Activated CD8-positive, alpha-beta T cell treated with anti-CD3 and anti-CD28 coated beads, Interleukin-2, amount 10 ng/mL, durations not matched to agents 7 days and 5 days (primary cell): ENCODE measurements around the gene PPM1B. TPM values are rescaled to one million over a fixed set of nuclear protein-coding genes. Genes with fewer than 3 reads are reported as not detected.
"Not testable (repeated sequence)": the region's sequence is repeated elsewhere in the genome, so short reads cannot be mapped to it uniquely, and the experiment has no call there.

Source experiments
- ATAC-seq: fragments of 150-1000 bp; cut with Tn5 transposase; one replicate; pipeline ENCODE4 v1.10.0; 2021; ENCODE audit warnings: moderate library complexity
- CTCF ChIA-PET: fragments of 350-600 bp; sonication (Branson Sonifier 250); formaldehyde crosslinking; loops from one replicate; lab custom pipeline; 2021; ENCODE audit warnings: antibody characterized with exemption; lab: Charles Lee
- POLR2A ChIA-PET: fragments of 350-600 bp; sonication (Branson Sonifier 250); formaldehyde crosslinking; loops from one replicate; lab custom pipeline; 2021; ENCODE audit warnings: antibody characterized with exemption; lab: Charles Lee
- DNase-seq: peaks from one replicate; pipeline ENCODE4 v3.0.0-alpha.2; 2020
- H3K27ac Mint-ChIP-seq: one replicate; pipeline ENCODE4 v1.8.0; 2021; ENCODE audit warnings: mild to moderate bottlenecking, mixed read lengths
- H3K27me3 Mint-ChIP-seq: one replicate; pipeline ENCODE4 v1.8.0; 2021; ENCODE audit warnings: low read depth, mixed read lengths
- H3K36me3 Mint-ChIP-seq: one replicate; pipeline ENCODE4 v1.8.0; 2021; ENCODE audit warnings: low read depth, mixed read lengths
- H3K4me1 Mint-ChIP-seq: one replicate; pipeline ENCODE4 v1.8.0; 2021; ENCODE audit warnings: low read depth, mixed read lengths
- H3K4me3 Mint-ChIP-seq: one replicate; pipeline ENCODE4 v1.8.0; 2021; ENCODE audit warnings: mild to moderate bottlenecking, mixed read lengths
- H3K9me3 Mint-ChIP-seq: one replicate; pipeline ENCODE4 v1.8.0; 2022; ENCODE audit warnings: mixed read lengths; ENCODE audit not compliant: insufficient read depth
- total RNA-seq, 2 experiments: library from RNA; stranded (reverse); gene quantifications; one replicate each; pipeline ENCODE4 v1.2.3, GENCODE V29; 2021

Gene PPM1B
- total RNA-seq, 2 experiments from 2014 or later, result 48.6 to 50.3 TPM

- ATAC-seq (no peak), DNase-seq (no peak)
- Mint-ChIP-seq H3K27me3 (no peaks in the 10 kb centered on the region), H3K4me1 (peaks cover 8% of the 10 kb centered on the region), H3K36me3 (peaks cover 30% of the 10 kb centered on the region), H3K9me3 (peaks cover 13% of the 10 kb centered on the region), H3K4me3 (no peak overlapping the region), H3K27ac (no peak overlapping the region)
- ChIA-PET CTCF (interaction anchor here (1.1 kb wide), 1 partner anchor 12 kb away, joined by 4 read pairs; no protein-coding TSS in a partner anchor), POLR2A (no interaction called here)
Observed at GRCh38 chr2:44201648-44202165, 33.0 kb downstream of the PPM1B start.

GRCh38 chr2:44203542-44203941 is 34.9 kb downstream of the PPM1B start:
- DNase-seq (no peak), ATAC-seq (no peak)
- peaks cover 13% of the 10 kb centered on the region for H3K9me3 Mint-ChIP-seq
- H3K27me3 Mint-ChIP-seq, result no peaks in the 10 kb centered on the region
- POLR2A ChIA-PET, result no interaction called here
- CTCF ChIA-PET, result no interaction called here
- no peak overlapping the region for H3K27ac Mint-ChIP-seq
- H3K4me1 Mint-ChIP-seq, result peaks cover 8% of the 10 kb centered on the region
- H3K4me3 Mint-ChIP-seq, result no peak overlapping the region
- peaks cover 28% of the 10 kb centered on the region for H3K36me3 Mint-ChIP-seq

- no peak for ATAC-seq
- Mint-ChIP-seq H3K4me3 (no peak overlapping the region), H3K27me3 (no peaks in the 10 kb centered on the region), H3K36me3 (peaks cover 35% of the 10 kb centered on the region), H3K4me1 (peaks cover 8% of the 10 kb centered on the region), H3K27ac (no peak overlapping the region), H3K9me3 (peaks cover 13% of the 10 kb centered on the region)
- POLR2A ChIA-PET, result no interaction called here
- CTCF ChIA-PET, result no interaction called here
- no peak for DNase-seq
Observed at GRCh38 chr2:44205169-44205568, 36.5 kb downstream of the PPM1B start.

- H3K9me3 Mint-ChIP-seq, result peaks cover 13% of the 10 kb centered on the region
- ATAC-seq (no peak), DNase-seq (no peak)
- H3K4me3 Mint-ChIP-seq, result no peak overlapping the region
- H3K27ac Mint-ChIP-seq, result no peak overlapping the region
- H3K4me1 Mint-ChIP-seq, result peaks cover 2% of the 10 kb centered on the region
- ChIA-PET CTCF (no interaction called here), POLR2A (no interaction called here)
- H3K36me3 Mint-ChIP-seq, result peaks cover 30% of the 10 kb centered on the region
- H3K27me3 Mint-ChIP-seq, result no peaks in the 10 kb centered on the region
Observed at GRCh38 chr2:44207102-44207501, 38.4 kb downstream of the PPM1B start.

GRCh38 chr2:44207648-44208047 is 39.0 kb downstream of the PPM1B start:
- H3K4me3 Mint-ChIP-seq, H3K27me3 Mint-ChIP-seq, H3K27ac Mint-ChIP-seq, DNase-seq, ATAC-seq, POLR2A ChIA-PET, CTCF ChIA-PET, H3K4me1 Mint-ChIP-seq: not testable (repeated sequence)
- peaks cover 13% of the 10 kb centered on the region for H3K9me3 Mint-ChIP-seq
- peaks cover 32% of the 10 kb centered on the region for H3K36me3 Mint-ChIP-seq

- DNase-seq, result no peak
- H3K4me1 Mint-ChIP-seq, result no peaks in the 10 kb centered on the region
- CTCF ChIA-PET, result interaction anchor here (0.7 kb wide), 1 partner anchor 1444 kb away, joined by 3 read pairs; no protein-coding TSS in a partner anchor
- no peaks in the 10 kb centered on the region for H3K27me3 Mint-ChIP-seq
- H3K36me3 Mint-ChIP-seq, result peaks cover 23% of the 10 kb centered on the region
- H3K27ac Mint-ChIP-seq, result no peak overlapping the region
- POLR2A ChIA-PET, result no interaction called here
- no peak overlapping the region for H3K4me3 Mint-ChIP-seq
- ATAC-seq, result no peak
- no peaks in the 10 kb centered on the region for H3K9me3 Mint-ChIP-seq
Observed at GRCh38 chr2:44210362-44210761, 41.7 kb downstream of the PPM1B start.

GRCh38 chr2:44211183-44211582 is 42.5 kb downstream of the PPM1B start:
- Mint-ChIP-seq H3K27me3 (no peaks in the 10 kb centered on the region), H3K4me1 (no peaks in the 10 kb centered on the region), H3K9me3 (no peaks in the 10 kb centered on the region), H3K27ac (no peak overlapping the region), H3K36me3 (peaks cover 23% of the 10 kb centered on the region), H3K4me3 (no peak overlapping the region)
- ChIA-PET POLR2A (interaction anchor here (1.0 kb wide), 1 partner anchor 171 kb away, joined by 3 read pairs; no protein-coding TSS in a partner anchor), CTCF (no interaction called here)
- ATAC-seq (no peak), DNase-seq (no peak)

GRCh38 chr2:44212302-44212701 is 43.6 kb downstream of the PPM1B start:
- H3K4me3 Mint-ChIP-seq, result no peak overlapping the region
- ChIA-PET POLR2A (no interaction called here), CTCF (interaction anchor here (0.9 to 1.2 kb wide), 3 partner anchors 21 to 31 kb away, joined by 3 to 6 read pairs (median 3); no protein-coding TSS in a partner anchor)
- H3K36me3 Mint-ChIP-seq, result peaks cover 28% of the 10 kb centered on the region
- no peaks in the 10 kb centered on the region for H3K27me3 Mint-ChIP-seq
- no peaks in the 10 kb centered on the region for H3K4me1 Mint-ChIP-seq
- ATAC-seq, result no peak
- no peaks in the 10 kb centered on the region for H3K9me3 Mint-ChIP-seq
- H3K27ac Mint-ChIP-seq, result no peak overlapping the region
- no peak for DNase-seq

- Mint-ChIP-seq H3K4me1 (no peaks in the 10 kb centered on the region), H3K36me3 (peaks cover 25% of the 10 kb centered on the region), H3K27me3 (no peaks in the 10 kb centered on the region), H3K4me3 (no peak overlapping the region), H3K27ac (no peak overlapping the region), H3K9me3 (no peaks in the 10 kb centered on the region)
- no peak for ATAC-seq
- ChIA-PET CTCF (no interaction called here), POLR2A (no interaction called here)
- no peak for DNase-seq
Observed at GRCh38 chr2:44215827-44216226, 47.2 kb downstream of the PPM1B start.

GRCh38 chr2:44218771-44219170 is 50.1 kb downstream of the PPM1B start:
- no peak for ATAC-seq
- no peak for DNase-seq
- ChIA-PET CTCF (interaction anchor here (0.7 to 0.8 kb wide), 2 partner anchors 14 to 18 kb away, joined by 3 to 4 read pairs; no protein-coding TSS in a partner anchor), POLR2A (no interaction called here)
- Mint-ChIP-seq H3K27ac (no peak overlapping the region), H3K4me1 (no peaks in the 10 kb centered on the region), H3K27me3 (no peaks in the 10 kb centered on the region), H3K4me3 (no peak overlapping the region), H3K36me3 (peaks cover 25% of the 10 kb centered on the region), H3K9me3 (no peaks in the 10 kb centered on the region)

- Mint-ChIP-seq H3K9me3 (no peaks in the 10 kb centered on the region), H3K4me1 (no peaks in the 10 kb centered on the region), H3K36me3 (peaks cover 30% of the 10 kb centered on the region), H3K4me3 (no peak overlapping the region), H3K27me3 (no peaks in the 10 kb centered on the region), H3K27ac (no peak overlapping the region)
- DNase-seq (no peak), ATAC-seq (no peak)
- CTCF ChIA-PET, result interaction anchor here (1.2 kb wide), 1 partner anchor 16 kb away, joined by 6 read pairs; no protein-coding TSS in a partner anchor
- POLR2A ChIA-PET, result interaction anchor here (0.6 kb wide), 1 partner anchor 10 kb away, joined by 3 read pairs; no protein-coding TSS in a partner anchor
Observed at GRCh38 chr2:44226753-44227152, 58.1 kb downstream of the PPM1B start.

- no peak overlapping the region for H3K4me3 Mint-ChIP-seq
- no peak overlapping the region for H3K27ac Mint-ChIP-seq
- no peaks in the 10 kb centered on the region for H3K27me3 Mint-ChIP-seq
- H3K36me3 Mint-ChIP-seq, result peaks cover 20% of the 10 kb centered on the region
- CTCF ChIA-PET, result interaction anchor here (0.7 to 1.4 kb wide), 4 partner anchors 11 to 187 kb away, joined by 3 to 6 read pairs (median 3); no protein-coding TSS in a partner anchor
- ATAC-seq, result no peak
- POLR2A ChIA-PET, result no interaction called here
- H3K4me1 Mint-ChIP-seq, result peaks cover 9% of the 10 kb centered on the region
- no peak for DNase-seq
- no peaks in the 10 kb centered on the region for H3K9me3 Mint-ChIP-seq
Observed at GRCh38 chr2:44230378-44230777, 61.7 kb downstream of the PPM1B start.
